GM12872 (cell line): Measurements from ENCODE around the gene SIK3.

Experiments used
- TF ChIP-seq, protein P1 (sequence below): IDR thresholded peaks from 3 replicates; pipeline ENCODE4 v1.5.1; 2011; ENCODE audit warnings: low read depth, mild to moderate bottlenecking, low read length, moderate library complexity; ENCODE audit not compliant: insufficient read depth

SIK3 gene

DNA sequence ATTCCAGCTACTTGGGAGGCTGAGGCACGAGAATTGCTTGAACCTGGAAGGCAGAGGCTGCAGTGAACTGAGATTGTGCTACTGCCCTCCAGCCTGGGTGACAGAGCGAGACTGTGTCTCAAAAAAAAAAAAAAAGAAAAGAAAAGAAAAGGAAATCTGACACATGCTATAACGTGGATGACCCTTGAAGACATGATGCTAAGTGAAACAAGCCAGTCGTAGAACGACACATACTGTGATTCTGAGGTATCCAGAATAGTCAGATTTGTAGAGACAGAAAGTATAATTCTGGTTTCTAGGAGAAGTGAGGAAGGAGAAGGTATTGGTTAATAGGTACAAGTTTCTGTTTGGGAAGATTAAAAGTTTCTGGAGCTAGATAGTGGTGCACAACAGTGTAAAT, 299.9 kb downstream of the SIK3 start:
- TF ChIP-seq, protein P1, sequence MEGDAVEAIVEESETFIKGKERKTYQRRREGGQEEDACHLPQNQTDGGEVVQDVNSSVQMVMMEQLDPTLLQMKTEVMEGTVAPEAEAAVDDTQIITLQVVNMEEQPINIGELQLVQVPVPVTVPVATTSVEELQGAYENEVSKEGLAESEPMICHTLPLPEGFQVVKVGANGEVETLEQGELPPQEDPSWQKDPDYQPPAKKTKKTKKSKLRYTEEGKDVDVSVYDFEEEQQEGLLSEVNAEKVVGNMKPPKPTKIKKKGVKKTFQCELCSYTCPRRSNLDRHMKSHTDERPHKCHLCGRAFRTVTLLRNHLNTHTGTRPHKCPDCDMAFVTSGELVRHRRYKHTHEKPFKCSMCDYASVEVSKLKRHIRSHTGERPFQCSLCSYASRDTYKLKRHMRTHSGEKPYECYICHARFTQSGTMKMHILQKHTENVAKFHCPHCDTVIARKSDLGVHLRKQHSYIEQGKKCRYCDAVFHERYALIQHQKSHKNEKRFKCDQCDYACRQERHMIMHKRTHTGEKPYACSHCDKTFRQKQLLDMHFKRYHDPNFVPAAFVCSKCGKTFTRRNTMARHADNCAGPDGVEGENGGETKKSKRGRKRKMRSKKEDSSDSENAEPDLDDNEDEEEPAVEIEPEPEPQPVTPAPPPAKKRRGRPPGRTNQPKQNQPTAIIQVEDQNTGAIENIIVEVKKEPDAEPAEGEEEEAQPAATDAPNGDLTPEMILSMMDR, result no peak

DNA sequence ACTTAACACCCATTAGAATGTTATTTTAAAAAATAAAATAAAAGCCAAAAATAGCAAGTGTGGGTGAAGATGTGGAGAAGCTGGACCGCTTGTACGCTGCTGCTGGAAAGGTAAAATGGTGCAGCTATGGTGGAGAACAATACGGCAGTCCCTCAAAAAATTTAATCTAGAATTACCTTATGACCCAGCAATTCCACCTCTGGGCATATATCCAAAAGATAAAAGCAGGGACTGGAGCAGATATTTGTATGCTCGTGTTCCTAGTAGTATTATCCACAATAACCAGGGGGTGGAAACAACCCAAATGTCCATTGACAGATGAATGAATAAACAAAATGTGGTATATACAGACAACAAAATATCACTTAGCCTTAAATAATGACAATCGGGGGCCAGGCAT, 300.4 kb downstream of the SIK3 start:
- TF ChIP-seq, protein P1, result no peak

DNA sequence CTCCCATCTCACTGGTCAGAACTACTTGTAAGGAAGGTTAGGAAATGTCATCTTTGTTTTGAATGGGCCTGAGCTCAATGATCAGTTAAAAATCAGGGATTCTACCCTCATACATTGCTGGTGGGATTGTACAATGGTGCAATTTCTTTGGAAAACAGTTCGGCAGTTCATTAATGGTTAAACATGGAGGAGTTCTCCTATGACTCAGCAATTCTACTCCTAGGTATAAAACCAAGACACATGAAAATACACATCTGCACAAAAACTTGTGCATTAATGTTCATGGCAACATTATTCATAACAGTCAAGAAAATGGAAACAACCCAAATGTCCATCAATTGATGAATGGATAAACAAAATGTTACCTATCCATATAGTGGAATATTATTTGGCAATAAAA, 301.7 kb downstream of the SIK3 start:
- TF ChIP-seq, protein P1, result no peak

DNA sequence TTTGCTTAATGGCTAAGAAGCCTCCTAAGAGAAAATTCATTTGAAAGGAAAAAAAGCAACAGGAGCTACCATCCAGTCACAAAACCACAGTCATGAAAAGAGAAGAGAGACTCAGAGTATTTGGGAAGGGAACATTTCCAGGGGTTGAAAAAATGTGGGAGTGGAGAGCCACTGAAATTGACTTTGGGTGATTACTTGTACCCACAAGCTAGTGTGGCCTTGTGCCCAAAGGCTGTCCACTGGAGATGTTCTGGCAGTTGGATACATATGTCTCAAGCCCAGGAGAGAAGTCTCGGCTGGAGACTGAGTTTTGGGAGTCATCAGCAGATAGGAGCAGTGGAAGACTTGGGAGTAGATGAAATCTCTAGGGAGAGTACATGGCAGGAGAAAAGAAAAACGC, 303.4 kb downstream of the SIK3 start:
- TF ChIP-seq, protein P1, result no peak

DNA sequence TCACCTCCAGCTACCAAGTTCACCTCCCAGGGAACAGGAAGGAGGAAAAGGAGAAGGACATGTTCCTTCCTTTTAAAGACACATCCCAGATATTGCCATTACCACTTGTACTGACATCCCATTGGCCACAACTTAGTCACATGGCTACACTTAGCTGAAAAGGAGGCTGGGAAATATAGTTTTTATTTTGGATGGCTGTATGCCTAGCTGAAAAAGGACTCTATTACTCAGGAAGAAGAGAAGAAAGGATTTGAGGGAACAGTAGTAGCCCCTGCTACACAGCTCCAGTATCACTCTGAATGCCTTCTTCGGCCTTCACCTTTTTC, 304.5 kb downstream of the SIK3 start:
- TF ChIP-seq, protein P1, result no peak
